Measurements from ENCODE around the gene HARS1.
"Not testable (repeated sequence)": the region's sequence is repeated elsewhere in the genome, so short reads cannot be mapped to it uniquely, and the experiment has no call there.

The HARS1 gene

GRCh38 chr5:140674211-140674610 is 17.0 kb downstream of the HARS1 start:
- no peak for DNase-seq

GRCh38 chr5:140673187-140673976 is 17.8 kb downstream of the HARS1 start, which contains the start of gene DND1:
TSS of gene DND1 (minus strand) at chr5:140673576. CDS start at chr5:140673542, 34 bp downstream.
- no peak for DNase-seq

GRCh38 chr5:140672455-140673186 is 18.5 kb downstream of the HARS1 start:
- DNase-seq: no peak

- DNase-seq: no peak
Observed at GRCh38 chr5:140671472-140672125, 19.6 kb downstream of the HARS1 start.

- DNase-seq: not testable (repeated sequence)
Observed at GRCh38 chr5:140671035-140671434, 20.1 kb downstream of the HARS1 start.

- peak; percentile 93 to 94 for DNase-seq
Observed at GRCh38 chr5:140664359-140665119, 26.6 kb downstream of the HARS1 start, which contains the start of gene WDR55. TSS of gene WDR55 (plus strand) at chr5:140664904. CDS start at chr5:140664913, 9 bp downstream.

- no peak for DNase-seq
Observed at GRCh38 chr5:140664030-140664358, 27.2 kb downstream of the HARS1 start.

- DNase-seq: not testable (repeated sequence)
Observed at GRCh38 chr5:140660371-140660770, 30.8 kb downstream of the HARS1 start.

- DNase-seq: no peak
Observed at GRCh38 chr5:140658870-140659269, 32.3 kb downstream of the HARS1 start.

GRCh38 chr5:140647042-140647419 is 44.1 kb downstream of the HARS1 start:
- no peak for DNase-seq

- DNase-seq: no peak
Observed at GRCh38 chr5:140642718-140643117, 48.5 kb downstream of the HARS1 start.

GRCh38 chr5:140641716-140642115 is 49.5 kb downstream of the HARS1 start:
- no peak for DNase-seq

GRCh38 chr5:140639148-140639981 is 51.8 kb downstream of the HARS1 start, which contains the start of gene TMCO6:
TSS of gene TMCO6 (plus strand) at chr5:140639451. CDS start at chr5:140639528, 77 bp downstream.
- DNase-seq: peak; percentile 97 to 98

- DNase-seq: not testable (repeated sequence)
Observed at GRCh38 chr5:140638898-140639147, 52.3 kb downstream of the HARS1 start.

GRCh38 chr5:140637371-140638100 is 53.6 kb downstream of the HARS1 start:
- no peak for DNase-seq

- no peak for DNase-seq
Observed at GRCh38 chr5:140635291-140636257, 55.6 kb downstream of the HARS1 start.

GRCh38 chr5:140634103-140634502 is 57.1 kb downstream of the HARS1 start:
- no peak for DNase-seq

- no peak for DNase-seq
Observed at GRCh38 chr5:140633501-140633900, 57.7 kb downstream of the HARS1 start.

- DNase-seq: peak in 1 of 2 donors; percentile 5
Observed at GRCh38 chr5:140633021-140633471, 58.1 kb downstream of the HARS1 start, which contains the start of gene CD14. TSS of gene CD14 (minus strand) at chr5:140633175. CDS start at chr5:140633071, 104 bp downstream.

Data from stimulated activated CD4-positive, alpha-beta T cell treated with anti-CD3 and anti-CD28 coated beads, Interleukin-2, amount 100 ng/mL, for 48 hours (primary cell).